GM19438 (cell line): ENCODE results near the gene ATP2B3.

Experiments
- ATAC-seq: cut with Tn5 transposase; IDR thresholded peaks from one replicate; pipeline ENCODE4 v1.9.1; 2021; ENCODE audit warnings: low read depth; ENCODE audit not compliant: unreplicated experiment

The ATP2B3 gene

DNA sequence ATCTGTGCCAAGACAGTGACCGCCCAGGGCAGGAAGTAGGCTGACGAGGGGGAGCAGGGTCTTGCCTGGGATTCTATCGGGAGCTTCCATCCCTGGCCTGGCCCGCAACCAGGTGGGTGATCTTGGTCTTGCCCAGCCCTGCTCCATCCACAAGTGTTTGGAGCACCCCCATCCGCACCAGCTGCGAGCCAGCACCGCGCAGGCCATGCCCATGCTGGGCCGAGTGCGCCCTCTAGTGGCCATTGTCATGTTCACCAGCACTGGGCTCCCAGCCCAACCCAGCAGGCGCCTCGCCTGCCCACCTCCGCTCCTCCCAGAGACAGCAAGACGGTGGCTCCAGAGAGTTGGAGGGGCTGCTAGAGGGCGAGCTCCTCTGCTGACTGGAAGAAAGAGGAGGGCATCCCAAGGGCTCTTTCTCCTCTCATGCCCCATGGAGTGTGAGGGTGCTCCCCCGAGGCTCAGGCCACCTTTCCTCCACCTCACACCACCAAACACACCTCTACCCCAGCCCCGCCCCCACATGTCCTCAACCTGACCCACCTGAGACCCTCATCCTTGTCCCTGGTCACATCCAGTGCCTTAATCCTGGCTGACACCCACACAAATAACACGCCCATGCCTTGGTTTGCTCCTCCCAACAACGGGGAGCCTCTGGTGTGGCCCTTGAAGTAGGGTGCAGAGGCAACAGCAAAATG, 9.8 kb upstream of the ATP2B3 start:
- ATAC-seq: peak; percentile 91

DNA sequence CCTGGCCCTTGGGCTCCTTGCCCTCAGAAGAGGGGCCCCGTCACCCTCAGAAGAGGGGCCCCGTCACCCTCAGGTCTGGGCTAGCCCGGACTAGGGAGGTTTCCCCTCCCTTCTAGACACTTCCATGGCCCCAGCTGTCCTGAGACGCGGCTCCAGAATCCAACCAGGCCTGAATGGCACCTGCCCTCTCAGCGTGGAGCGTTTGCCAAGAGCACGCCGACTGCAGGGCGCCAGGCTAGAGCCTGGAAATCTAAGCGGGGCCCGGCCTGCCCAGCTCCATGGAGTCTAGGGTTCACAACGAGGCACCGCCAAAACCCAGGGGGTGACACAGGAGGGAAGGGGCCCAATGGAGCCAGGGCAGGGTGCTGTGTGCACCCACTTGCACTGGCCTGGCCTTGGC, 7.8 kb upstream of the ATP2B3 start:
- no peak for ATAC-seq

DNA sequence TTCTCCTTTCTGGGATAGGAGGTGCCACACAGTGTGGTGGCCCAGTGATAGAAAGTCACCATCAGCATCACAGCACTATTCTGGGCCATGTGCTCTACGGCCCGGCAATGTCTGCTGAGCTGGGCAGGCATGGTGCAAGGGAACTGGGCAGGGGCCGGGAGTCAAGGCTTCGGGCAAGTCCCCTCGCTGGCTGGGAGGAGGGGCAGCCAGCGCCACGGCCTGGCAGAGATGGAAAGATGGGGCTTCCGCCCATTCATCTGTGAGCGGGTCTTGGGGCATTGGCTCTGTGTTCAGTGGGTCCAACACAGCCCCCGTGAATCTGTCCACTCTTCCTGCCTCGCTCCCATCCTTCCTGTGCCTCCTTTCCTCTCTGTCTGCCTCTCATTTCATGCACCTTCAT, 7.1 kb upstream of the ATP2B3 start:
- ATAC-seq: no peak

DNA sequence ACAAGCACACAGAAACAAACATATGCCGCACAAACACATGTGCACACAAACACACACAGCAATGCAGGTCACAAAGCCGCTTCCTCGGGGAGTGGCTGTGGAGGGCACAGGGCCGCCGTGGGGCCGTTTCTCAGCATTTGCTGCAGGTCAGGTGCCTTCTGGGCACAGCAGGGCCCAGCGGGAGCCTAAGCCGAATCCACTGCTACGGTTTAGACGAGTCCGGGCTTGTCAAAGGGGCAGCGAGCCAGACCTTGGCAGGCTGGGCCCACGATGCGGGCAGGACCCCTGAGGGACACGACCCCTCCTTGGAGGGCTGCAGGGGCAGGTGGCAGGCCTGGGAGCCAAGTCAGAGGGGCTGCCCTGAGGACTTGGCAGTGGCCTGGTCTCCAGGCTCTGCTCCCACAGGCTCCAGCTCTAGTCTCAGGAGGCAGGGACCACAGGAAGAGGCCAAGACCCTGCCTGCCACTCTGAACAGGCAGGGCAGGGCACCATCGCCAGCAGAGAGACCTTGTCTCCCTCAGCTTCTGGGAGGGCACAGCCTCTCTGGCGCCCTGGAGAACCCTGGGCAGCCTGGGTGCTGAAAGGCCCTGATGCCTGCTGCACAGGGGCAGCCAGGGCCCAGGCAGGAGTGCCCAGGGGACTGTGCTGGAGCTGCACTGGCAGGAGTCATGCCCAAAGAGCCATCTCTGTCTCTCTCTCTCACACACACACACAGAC, 5.5 kb upstream of the ATP2B3 start:
- ATAC-seq: no peak

DNA sequence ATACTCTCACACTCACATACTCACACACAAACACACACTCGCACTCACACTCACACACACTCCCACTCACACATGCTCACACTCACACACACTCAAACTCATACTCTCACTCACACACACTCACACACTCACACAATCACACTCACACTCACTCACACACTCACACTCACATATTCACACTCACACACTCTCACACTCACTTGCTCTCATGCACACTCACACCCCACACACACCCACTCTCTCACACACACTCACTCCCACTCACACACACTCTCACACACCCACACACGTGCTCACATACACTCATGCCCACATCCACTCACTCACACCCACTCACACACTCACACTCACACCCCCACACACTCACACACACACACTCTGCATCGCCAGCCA, 4.9 kb upstream of the ATP2B3 start:
- no peak for ATAC-seq

DNA sequence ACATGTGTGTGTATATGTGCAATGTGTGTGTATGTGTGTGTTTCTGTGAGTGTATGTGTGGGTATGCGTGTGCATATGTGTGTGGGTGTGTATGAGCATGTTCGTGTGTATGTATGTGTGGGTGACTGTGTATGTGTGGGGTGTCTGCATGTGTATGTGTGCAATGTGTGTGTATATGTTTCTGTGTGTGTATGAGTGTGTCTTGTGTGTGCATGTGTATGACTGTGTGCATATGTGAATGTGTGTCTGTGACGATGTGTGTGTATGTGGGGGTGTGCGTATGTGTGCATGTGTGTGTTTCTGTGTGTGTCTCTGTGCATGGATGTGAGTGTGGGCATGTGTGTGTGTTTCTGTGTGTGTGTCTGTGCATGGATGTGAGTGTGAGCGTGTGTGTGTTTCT, 4.2 kb upstream of the ATP2B3 start:
- no peak for ATAC-seq

DNA sequence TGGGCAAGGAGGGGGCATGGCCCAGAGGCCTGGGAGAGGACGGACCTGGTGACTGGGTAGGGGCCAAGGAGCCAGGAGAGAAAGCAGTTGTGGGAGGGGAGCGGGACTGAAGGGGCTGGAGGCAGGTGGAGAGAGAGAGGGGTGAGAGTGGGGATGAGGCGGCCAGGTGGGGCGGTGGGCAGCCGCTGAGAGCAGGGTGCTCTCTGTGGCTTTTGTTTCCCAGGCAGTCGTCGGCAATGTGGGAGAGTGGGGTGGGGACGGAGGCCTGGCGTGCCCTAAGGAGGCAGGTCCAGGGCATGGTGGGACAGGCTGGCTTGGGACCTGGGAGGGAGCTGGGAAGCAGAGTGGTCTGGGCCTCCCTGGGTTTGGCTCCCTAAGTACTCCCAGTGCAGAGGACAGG, 3.2 kb upstream of the ATP2B3 start:
- no peak for ATAC-seq

DNA sequence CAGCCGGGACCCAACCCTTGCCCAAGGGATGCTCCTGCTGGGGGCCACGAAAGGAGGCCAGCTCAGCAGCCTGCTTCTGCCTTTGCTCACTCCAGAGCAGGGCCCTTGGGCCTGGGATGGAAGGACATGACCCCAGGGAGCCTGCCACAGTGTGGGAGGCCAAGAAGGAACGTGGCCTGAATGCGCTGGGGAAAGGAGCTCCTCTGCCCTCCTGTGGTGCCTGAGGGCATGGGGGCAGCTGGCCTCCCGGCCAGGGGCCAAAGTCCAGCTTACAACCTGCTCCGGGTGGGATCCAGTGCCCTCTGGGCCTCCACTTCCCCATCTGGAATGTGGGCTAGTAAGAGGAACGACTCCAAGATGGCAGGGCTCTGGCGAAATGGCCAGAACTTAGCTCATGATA, 2.0 kb upstream of the ATP2B3 start:
- ATAC-seq: no peak

DNA sequence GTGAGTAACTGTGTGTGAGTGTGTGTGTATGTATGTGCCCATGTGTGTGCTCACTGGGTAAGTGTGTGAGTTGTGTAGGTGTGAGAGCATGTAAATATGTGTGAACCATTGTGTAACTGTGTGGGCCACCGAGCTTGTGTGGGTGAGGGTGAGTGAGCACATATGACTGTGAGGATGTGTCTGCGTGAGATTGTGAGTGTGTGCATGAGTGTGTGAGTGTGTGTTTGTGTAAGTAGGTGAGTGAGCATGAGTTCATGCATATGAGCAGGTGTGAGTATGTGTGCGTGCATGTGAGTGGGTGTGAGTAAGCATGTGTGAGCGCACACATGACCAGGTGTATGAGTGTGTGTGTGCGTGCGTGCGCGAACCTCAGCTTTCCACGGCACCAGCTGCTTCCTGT, 1.4 kb upstream of the ATP2B3 start:
- no peak for ATAC-seq

DNA sequence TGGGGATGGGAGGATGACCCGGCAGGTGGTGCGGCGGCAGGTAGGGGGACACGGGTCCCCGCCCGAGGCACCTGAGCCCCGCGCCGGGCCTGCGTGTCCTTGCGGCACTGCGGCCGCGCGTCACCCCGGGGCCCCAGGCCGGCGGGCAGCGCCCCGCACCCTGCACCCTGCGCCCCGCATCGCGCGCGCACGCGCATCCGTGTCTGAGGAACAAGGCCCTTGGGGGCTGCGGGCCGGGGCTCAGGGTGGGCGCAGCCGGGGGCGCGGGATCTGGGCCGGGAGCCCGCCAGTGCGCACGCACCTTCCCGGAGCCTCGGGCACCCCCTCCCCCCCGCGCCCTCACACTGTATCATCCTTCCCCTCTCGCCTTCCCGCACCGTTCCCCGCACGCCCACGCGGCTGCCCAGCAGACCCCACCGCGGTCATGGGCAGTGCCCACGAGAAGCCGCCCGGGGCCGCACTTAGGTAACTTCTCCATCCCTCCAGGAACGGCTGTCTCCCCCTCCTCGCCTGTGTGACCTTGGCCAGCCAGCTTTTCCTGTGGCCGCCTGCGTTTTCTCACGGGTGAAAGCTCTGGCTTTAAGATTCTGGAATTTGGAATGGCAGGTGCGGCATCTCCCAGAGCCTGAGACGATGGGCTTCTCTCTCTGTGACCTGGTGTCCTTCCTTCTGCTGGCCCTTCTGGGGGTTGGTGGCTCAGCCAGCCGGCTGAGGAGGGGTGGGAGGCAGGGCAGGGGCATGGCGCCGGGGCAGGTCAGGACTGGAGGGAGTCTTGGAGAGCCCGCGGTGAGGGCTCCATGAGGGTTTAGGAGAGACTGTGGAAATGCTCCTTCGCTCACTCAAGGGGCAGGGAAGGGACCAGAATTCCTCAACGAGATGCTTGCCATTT, 748 bp downstream of the ATP2B3 start:
- ATAC-seq: no peak

DNA sequence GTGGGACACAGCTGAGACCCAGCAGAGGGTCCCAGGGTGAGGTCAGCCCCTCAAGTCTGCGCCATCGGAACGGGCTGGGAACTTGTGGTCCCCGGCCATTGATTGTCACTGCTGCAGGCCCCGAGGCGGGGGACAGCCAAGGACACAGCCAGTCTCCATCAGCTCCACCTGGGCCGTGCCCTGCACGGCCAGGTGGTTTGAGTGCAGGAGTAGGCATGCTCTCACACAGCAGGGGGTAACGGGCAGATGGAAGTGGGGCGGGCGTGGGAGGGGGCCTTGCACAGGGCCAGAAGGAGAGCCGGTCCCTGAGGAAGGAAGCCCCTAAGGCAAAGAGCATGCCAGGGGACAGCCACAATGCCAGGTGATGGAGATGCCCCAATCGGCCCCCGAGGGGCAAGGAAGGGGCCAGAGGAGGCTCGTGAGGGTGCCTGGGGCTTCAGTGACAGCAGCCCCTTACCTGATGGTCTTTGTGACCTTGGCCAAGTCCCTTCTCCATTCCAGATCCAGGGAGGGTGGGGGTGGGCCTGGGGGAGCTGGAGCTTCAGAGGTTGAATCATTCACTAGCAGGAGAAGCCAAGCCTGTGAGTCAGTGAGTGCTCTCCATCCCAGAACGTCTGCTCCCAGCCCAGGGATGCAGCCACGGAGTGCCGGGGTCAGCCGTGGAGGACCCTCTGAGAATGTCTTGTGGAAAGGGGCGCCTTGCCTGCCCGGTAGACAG, 2.3 kb downstream of the ATP2B3 start:
- no peak for ATAC-seq

DNA sequence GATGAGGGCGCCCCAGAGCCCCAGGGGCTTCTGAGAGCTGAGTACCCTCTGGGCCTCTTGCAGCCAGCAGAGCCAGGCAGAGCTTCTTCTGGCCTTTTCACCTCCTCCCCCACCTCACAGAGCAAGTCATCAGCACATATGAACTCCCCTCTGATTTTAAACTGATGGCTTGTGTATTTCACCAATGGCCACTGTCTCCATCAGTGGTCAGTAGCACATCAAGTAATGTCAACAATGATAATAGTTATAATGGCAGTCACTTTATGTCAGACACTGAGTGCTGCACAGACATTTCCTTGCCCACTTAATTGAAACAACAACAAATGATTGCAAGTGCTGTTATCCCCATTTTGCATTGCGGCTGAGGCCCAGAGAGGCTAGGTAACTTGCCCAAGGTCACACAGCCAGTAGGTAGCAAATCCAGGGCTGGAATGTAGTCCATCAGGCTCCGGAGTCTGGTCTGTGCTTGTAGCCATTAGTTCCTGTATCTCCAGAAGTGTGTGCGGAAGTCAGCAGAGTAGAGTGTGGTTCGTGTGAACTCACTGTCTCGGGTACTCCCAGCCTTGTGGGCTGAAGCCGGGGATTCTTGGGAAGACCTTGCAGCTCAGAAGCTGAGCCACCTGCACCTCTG, 3.0 kb downstream of the ATP2B3 start:
- ATAC-seq: no peak

DNA sequence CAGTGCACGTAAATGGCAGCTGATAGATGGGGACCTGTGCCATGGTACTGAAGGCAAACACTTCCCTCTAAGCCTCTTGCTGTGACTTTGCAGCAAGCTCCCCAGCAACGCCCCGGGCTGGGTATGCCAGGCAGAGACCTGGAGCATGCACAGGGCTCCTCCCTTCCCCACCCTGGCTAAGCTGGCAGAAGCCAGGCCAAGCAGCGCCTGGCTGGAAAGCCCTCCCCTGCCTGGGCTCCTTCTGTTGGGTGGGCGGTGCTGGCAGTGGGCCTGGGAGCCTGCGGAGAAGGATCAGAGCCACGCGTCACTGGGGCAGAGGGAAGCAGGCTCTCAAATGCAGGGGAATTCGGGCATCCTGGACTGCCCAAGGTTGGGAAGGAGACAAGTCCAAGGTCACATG, 3.6 kb downstream of the ATP2B3 start:
- no peak for ATAC-seq

DNA sequence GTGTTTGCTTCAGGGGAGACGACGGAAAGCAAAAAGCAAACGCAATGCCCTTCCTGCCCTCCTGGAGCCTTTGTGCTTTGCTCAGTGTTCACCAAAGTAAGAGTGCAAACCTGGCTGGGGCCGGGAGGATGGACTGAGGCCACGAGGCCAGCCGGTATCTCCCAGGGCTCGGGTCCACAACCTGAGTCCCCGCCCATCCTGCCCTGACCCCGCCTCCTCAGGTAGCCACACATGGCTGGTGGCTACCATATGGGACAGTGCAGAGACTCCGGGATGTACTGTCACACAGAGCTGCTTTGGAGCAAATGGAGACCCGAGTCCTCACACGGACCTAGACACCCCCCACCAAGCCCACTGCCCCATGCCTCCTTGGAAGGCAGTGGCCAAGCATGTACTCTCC, 4.8 kb downstream of the ATP2B3 start:
- ATAC-seq: no peak

DNA sequence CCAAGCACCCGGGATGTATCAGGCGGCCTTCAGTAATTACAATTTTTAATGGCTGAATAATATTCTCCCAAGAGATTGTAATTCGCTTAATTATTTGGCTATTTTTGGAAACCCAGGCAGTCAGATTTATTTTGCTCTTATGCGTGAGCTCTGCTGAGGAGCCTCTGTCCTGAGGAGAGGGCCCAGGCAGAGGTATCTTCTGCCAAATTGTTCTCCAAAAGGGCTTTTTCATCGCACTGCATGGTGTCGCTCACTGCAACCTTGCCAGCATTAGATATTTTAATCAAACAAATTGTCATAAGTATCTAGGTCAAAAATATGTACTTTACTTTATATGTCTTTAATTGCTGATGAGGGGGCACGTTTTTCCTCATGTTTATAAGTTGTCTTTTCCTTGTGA, 5.8 kb downstream of the ATP2B3 start:
- no peak for ATAC-seq

DNA sequence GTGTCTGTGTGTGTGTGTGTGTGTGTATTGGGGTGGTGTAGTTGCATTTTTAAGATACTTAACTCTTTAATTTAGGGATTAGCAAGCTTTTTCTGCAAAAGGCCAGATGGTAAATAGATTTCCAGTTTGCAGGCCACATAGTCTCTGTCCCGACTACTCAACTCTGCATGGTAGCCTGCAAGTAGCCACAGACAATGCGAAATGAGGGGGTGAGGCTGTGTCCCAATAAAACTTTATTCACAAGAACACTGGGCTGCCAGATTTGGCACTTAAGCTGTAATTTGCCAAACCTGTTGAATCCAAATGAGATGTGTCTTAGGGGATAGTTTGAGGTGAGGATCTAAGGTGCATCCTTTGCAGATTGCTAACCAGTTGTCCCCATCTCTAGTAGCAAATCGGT, 6.8 kb downstream of the ATP2B3 start:
- ATAC-seq: no peak

DNA sequence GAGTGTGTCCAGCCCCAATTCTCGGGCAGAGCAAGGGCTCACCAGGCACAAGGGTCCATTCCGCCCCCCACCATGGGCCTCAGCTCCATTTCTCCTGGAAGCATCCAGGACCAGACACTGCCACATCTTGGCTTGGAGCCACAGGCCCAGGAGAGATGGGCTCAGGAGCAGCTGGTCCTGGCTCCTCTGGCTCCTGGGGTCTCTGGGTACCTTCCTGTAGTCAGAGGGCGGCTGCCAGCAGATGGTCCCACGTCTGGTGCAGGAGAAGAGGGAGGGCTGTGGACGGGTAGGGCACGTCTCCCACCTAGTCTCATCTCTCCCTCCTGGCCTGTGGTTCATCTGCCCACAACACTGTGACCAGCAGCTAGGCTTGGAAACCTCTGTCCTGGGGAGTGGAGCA, 8.0 kb downstream of the ATP2B3 start:
- no peak for ATAC-seq

DNA sequence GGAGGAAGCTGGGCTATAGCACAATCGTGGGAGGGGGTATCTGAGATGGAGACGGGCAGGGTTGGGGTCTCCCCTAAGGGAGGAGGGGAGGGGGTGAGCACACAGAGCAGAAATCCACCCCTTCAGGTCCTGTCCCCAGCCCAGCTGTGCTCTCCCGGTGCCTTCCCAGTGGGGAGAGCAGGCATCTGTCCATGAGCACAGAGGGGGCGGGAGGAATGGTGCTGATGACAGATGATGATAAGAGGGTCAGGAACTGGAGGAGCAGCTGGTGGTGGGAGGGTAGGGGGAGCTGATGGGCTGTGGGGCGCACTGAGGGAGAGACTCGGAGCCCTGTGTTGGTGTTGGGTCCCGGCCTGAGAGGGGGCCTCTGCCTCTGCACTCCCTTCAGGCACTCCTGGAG, 8.6 kb downstream of the ATP2B3 start:
- ATAC-seq: no peak

DNA sequence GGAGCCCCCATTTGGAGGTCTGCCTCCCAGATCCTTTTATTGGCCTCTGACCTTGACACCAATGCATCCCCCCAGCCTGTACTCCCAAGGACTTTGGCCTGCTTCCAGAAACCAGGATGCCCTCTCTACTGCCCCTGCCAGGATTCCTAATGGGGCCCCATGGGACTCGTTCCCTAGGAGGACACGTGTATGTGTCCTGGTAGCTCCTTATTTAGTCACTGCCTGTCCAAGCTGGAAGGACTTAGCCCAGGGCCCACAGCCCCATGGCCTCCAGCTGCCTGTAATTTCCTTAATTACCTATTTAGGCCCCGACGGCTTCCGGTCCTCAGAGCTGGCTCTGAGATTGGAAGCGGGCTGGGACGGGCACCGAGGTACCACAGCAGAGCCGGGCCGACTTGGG, 9.4 kb downstream of the ATP2B3 start:
- ATAC-seq: no peak

DNA sequence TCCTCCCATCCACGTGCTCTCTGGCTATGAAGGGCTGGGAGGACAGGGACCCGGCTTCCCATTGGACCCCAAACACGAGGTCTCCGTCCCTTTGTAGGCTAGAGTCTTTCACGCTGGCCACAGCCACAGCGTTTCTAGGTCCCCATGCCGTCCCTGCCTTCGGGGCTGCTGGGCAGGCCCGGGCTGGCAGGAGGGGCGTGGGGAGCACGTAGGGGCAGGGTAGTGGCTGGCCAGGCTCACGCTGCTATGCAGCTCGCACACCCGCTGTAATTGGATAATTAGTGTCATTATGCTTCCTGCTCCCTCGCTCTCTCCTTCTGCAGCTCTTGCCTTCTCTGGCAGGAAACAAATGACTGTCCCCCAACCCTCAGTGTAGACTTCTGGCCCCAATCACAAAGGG, 9.8 kb downstream of the ATP2B3 start:
- ATAC-seq: no peak
